Fibroblast of villous mesenchyme (primary cell): ENCODE results near the gene SLC35C1. TPM values are rescaled to one million over a fixed set of nuclear protein-coding genes. Genes with fewer than 3 reads are reported as not detected.

Experiments used
- DNase-seq: peaks from one replicate; pipeline ENCODE4 v3.0.0-alpha.2; 2010; ENCODE audit warnings: low read depth
- H3K4me3 ChIP-seq: 2 replicates; pipeline ENCODE4 v1.5.1; 2011; ENCODE audit warnings: low read depth, mild to moderate bottlenecking, low read length
- total RNA-seq: library from RNA; depleted of rRNA; stranded (reverse); fragments of >200 nt; gene quantifications from 2 replicates; pipeline ENCODE4 v1.2.3, GENCODE V29; 2012
- TF ChIP-seq, protein P1 (sequence below): IDR thresholded peaks from 2 replicates; pipeline ENCODE4 v1.5.1; 2012; ENCODE audit warnings: low read depth, mild to moderate bottlenecking, low read length; ENCODE audit not compliant: insufficient read depth

The SLC35C1 gene
- 14.2 and 14.5 TPM in 2 replicates for total RNA-seq

DNA sequence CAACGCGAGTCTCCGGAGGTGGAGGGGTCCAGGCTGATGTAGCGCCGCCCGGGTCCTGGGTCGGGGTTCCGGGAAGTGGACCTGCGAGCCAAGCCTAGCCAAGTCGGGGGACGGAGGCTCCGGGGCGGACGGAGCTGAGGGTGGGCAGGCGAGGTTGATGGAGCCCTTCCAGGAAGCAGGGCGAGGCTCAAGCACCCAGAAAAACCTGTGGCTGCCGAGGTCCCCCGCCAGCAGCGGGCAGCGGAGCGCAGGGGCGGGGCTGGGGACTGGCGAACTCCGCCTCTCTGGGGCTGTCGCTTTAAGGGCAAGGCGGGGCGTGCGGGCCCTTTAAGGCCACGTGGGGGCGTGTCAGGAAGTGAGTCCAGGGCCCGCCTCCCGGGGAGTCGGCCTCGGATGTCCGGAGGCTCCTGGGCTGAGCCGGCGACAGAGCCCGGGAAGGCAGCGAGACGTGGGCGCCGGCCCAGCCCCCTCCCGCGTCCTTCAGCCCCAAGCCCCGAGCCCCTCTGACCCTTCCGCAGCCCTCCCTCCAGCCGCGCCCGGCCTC lies at the start of gene SLC35C1:
Gene SLC35C1, plus strand, starts transcription at position 389 of the 544 bp plus-strand sequence. CDS start 653 bp downstream, outside the sequence.
- peak; percentile 95 for DNase-seq
- H3K4me3 ChIP-seq = peak within 1 kb of the TSS; percentile 68
- TF ChIP-seq, protein P1, sequence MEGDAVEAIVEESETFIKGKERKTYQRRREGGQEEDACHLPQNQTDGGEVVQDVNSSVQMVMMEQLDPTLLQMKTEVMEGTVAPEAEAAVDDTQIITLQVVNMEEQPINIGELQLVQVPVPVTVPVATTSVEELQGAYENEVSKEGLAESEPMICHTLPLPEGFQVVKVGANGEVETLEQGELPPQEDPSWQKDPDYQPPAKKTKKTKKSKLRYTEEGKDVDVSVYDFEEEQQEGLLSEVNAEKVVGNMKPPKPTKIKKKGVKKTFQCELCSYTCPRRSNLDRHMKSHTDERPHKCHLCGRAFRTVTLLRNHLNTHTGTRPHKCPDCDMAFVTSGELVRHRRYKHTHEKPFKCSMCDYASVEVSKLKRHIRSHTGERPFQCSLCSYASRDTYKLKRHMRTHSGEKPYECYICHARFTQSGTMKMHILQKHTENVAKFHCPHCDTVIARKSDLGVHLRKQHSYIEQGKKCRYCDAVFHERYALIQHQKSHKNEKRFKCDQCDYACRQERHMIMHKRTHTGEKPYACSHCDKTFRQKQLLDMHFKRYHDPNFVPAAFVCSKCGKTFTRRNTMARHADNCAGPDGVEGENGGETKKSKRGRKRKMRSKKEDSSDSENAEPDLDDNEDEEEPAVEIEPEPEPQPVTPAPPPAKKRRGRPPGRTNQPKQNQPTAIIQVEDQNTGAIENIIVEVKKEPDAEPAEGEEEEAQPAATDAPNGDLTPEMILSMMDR = no peak

DNA sequence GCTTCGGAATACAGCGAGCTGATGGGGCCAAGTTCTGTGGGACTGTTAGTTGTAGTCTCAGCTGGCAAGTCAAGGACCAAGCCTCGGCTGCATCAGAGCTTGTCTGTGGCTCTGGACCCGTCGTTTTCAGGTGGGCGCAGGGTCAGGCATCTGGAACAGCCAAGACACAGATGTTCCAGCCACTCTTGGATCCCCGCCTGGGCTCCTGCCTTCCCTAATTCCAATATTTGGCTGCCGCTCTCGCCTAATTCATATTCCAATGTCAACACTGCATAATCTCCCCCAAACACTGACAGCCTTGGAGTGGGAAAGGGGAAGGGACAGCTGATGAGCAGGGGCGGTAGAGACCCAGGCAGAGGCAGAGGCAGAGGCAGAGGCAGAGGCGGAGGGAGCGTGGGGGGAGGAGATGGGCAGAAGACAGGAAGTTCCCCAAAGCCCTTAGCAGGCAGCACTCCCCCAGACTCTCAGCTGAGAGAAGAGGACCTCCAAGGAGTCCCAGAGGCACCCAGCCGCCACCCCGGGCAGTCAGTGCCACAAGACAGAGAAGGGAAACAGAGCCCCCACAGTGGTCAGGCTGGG lies 49.6 kb upstream of the SLC35C1 start:
- TF ChIP-seq, protein P1 = no peak
- no peak overlapping the region for H3K4me3 ChIP-seq
- DNase-seq = no peak

DNA sequence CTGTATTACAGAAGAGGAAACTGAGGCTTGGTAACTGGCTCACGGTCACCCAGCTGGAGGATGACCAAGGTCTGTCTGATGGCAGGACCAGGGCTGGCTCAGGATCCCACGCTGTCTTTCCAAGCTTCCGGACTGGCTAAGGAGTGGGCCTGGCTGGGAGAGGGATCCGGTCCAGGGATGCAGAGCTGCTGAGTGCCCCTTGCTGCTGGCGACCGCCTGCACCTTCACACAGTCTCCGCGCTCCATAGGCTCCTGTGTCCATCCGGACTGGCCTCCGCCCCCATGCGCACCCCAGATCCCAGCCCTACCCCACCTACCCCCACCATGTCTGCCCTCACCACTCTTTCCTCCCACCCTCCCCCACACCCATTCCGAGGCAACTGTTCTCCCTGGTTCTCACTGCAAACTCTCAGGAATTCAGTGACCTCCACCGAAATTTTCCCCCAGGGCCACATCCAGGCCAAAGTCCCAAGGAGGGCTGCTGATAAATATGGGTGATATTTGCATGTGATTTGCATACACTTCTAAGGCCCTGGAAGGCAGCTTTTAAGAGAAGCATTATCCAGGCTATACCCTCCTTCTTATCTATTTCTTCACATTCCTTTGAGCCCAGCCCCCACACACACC lies 48.5 kb upstream of the SLC35C1 start:
- TF ChIP-seq, protein P1 = no peak
- DNase-seq = no peak
- H3K4me3 ChIP-seq = no peak overlapping the region

DNA sequence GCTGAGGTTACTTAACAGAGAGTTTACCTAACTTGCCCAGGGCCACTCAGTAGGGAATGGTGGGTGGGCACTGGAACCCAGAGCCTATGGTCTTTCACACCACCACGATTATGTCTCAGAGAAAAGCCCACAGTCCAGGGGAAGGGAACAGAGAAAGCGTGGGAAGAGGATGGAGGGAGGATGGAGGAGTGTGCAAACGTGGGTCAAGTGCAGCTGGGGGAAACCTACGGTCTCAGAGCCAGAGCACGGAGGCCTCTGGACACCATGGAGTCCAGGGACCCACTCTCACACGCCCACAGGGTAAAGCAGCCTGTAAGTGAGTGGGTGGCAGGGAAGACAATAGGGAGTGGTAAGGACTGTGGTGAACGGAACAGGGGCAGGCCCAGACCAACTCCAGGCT lies 47.3 kb upstream of the SLC35C1 start:
- TF ChIP-seq, protein P1 = no peak
- no peak for DNase-seq
- H3K4me3 ChIP-seq = no peak overlapping the region

DNA sequence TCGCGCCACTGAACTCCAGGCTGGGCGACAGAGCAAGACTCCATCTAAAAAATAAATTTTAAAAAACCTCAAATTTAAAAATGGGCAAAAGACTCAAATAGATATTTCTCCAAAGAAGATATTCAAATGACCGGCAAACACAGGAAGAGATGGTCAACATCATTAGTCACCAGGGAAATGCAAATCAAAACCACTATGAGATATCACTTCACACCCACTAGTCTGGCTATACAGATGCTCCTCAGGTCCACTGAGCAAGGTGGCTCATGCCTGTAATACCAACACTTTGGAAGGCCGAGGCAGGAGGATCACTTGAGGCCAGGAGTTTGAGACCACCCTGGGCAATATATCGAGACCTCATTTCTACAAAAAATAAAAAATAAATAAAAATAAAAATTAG lies 43.3 kb upstream of the SLC35C1 start:
- TF ChIP-seq, protein P1 = no peak
- DNase-seq = no peak
- no peak overlapping the region for H3K4me3 ChIP-seq

DNA sequence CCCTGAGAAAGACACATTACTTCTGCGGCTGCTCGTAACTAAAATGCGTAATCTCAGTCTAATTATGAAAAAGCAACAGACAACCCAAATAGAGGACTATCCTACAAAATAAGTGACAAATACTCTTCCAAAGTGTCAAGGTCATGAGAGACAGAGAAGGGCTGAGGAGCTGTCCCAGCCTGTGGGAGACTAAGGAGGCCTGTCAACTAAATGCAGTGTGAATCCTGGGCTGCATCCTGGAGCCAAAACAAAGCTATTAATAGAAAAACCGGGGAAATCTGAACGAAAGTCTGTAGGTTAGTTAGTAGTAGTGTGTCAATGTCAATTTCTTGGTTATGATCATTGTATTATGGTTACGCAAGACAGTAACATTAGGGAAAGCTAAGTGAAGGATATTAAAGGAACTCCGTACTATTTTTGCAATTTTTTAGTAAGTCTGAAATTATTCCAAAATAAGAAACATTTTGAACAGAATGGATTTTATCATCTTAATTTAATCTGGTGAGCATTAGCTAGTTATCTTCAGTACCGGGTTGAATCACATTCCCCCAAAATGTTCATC lies 39.8 kb upstream of the SLC35C1 start:
- DNase-seq = no peak
- no peak overlapping the region for H3K4me3 ChIP-seq
- TF ChIP-seq, protein P1 = no peak
